Activated T-helper 17 cell treated with anti-CD3 and anti-CD28 coated beads, Interleukin-2, amount 50 U/mL, for 72 hours (primary cell): ENCODE data around the gene TCF19. TPM values are rescaled to one million over a fixed set of nuclear protein-coding genes. Genes with fewer than 3 reads are reported as not detected.

Source experiments
- total RNA-seq, 2 donors: library from RNA; stranded (reverse); gene quantifications; one replicate each; pipeline ENCODE4 v1.2.3, GENCODE V29; 2022

TCF19 gene
- total RNA-seq, 2 donors from 2014 or later, result 91.1 to 125 TPM

Other genes with a start within 250 kb of the TCF19 start
- gene VARS2, start 244.4 kb upstream of the TCF19 start, total RNA-seq, result 10 to 100 TPM; 50.5 to 64.4 TPM
- not detected for gene SFTA2, start 226.4 kb upstream of the TCF19 start, total RNA-seq
- not detected for gene MUCL3, start 217.6 kb upstream of the TCF19 start, total RNA-seq
- gene MUC21, start 174.9 kb upstream of the TCF19 start, total RNA-seq, result not detected
- gene MUC22, start 148.1 kb upstream of the TCF19 start, total RNA-seq, result not detected
- not detected for gene C6orf15, start 46.0 kb upstream of the TCF19 start, total RNA-seq
- not detected for gene PSORS1C1, start 43.8 kb upstream of the TCF19 start, total RNA-seq
- gene CDSN, start 38.1 kb upstream of the TCF19 start, total RNA-seq, result not detected
- not detected for gene PSORS1C2, start 19.5 kb upstream of the TCF19 start, total RNA-seq
- gene CCHCR1, start 787 bp upstream of the TCF19 start, total RNA-seq, result 10 to 100 TPM; 52.4 to 85.5 TPM
- gene POU5F1, start 12.1 kb downstream of the TCF19 start, total RNA-seq, result under 1 TPM in 1 of 2 donors, not detected in 1; 0.16 TPM
- gene HLA-C, start 113.5 kb downstream of the TCF19 start, total RNA-seq, result 1,000 to 10,000 TPM in 1 of 2 donors, 100 to 1,000 TPM in 1; 620 to 1,648 TPM
- 1,000 to 10,000 TPM; 3,089 to 4,180 TPM for gene HLA-B, start 198.6 kb downstream of the TCF19 start, total RNA-seq
- gene MICA, start 245.0 kb downstream of the TCF19 start, total RNA-seq, result 10 to 100 TPM; 11.6 to 16.2 TPM